Thyroid gland (tissue), 4 donors: ENCODE results near the gene OCA2.

Experiments
- POLR2A ChIP-seq, 2 donors: fragments of 450-650 bp; IDR thresholded peaks; one replicate each; pipeline ENCODE4 v1.6.1; 2017; ENCODE audit warnings: antibody characterized with exemption in 2 of 2, mild to moderate bottlenecking in 2 of 2, moderate library complexity in 1 of 2
- TF ChIP-seq, protein P1 (sequence below), 6 experiments: fragments of 200-600 bp in 3 of 6; fragments of 450-650 bp in 3 of 6; sonication (generic) in 3 of 6; IDR thresholded peaks; one replicate each; pipeline ENCODE4 v1.5.1; 2016 to 2019; ENCODE audit warnings: antibody characterized with exemption in 6 of 6, mild to moderate bottlenecking in 2 of 6, inconsistent platforms in 1 of 6, moderate library complexity in 1 of 6

DNA sequence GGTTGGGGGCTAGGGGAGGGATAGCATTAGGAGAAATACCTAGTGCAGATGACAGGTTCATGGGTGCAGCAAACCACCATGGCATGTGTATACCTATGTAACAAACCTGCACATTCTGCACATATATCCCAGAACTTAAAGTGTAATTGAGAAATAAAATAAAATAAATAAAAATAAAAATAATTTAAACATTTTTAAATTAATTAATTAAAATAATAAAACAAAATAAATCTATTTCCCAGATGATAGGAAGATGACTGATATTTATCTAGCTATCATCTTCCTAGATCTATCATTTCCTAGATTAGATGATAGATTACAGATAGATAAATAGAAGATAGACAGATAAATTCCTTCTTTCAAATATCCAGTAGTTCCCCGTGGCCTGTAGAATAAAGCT lies 137.3 kb downstream of the OCA2 start:
- TF ChIP-seq, protein P1, sequence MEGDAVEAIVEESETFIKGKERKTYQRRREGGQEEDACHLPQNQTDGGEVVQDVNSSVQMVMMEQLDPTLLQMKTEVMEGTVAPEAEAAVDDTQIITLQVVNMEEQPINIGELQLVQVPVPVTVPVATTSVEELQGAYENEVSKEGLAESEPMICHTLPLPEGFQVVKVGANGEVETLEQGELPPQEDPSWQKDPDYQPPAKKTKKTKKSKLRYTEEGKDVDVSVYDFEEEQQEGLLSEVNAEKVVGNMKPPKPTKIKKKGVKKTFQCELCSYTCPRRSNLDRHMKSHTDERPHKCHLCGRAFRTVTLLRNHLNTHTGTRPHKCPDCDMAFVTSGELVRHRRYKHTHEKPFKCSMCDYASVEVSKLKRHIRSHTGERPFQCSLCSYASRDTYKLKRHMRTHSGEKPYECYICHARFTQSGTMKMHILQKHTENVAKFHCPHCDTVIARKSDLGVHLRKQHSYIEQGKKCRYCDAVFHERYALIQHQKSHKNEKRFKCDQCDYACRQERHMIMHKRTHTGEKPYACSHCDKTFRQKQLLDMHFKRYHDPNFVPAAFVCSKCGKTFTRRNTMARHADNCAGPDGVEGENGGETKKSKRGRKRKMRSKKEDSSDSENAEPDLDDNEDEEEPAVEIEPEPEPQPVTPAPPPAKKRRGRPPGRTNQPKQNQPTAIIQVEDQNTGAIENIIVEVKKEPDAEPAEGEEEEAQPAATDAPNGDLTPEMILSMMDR (IDR thresholded peaks at IDR 0.05), result no peak
- no peak for TF ChIP-seq POLR2A (IDR thresholded peaks at IDR 0.05)
